OCI-LY1 (cell line): ENCODE results near the gene APBA1.

Source experiments
- H2AFZ ChIP-seq: fragments of 200-600 bp; sonication (generic), shearing (Covaris generic); 2 replicates; pipeline ENCODE4 v1.6.0; 2014; ENCODE audit warnings: antibody characterized with exemption, mild to moderate bottlenecking, low read length
- H3F3A ChIP-seq: fragments of 200-600 bp; sonication (generic), shearing (Covaris generic); 2 replicates; pipeline ENCODE4 v1.6.0; 2014; ENCODE audit warnings: mild to moderate bottlenecking, antibody characterized with exemption, low read length, moderate library complexity; ENCODE audit not compliant: insufficient read depth
- H3K27ac ChIP-seq: fragments of 200-600 bp; sonication (generic); 2 replicates; pipeline ENCODE4 v1.5.1; 2014; ENCODE audit warnings: low read length, mixed run types, mild to moderate bottlenecking, low read depth; ENCODE audit not compliant: poor library complexity, severe bottlenecking
- H3K27me3 ChIP-seq: fragments of 200-600 bp; sonication (generic); 2 replicates; pipeline ENCODE4 v1.6.0; 2014; ENCODE audit warnings: antibody characterized with exemption, mild to moderate bottlenecking, low read length, moderate library complexity; ENCODE audit not compliant: insufficient read depth
- H3K36me3 ChIP-seq: fragments of 200-600 bp; sonication (generic); 2 replicates; pipeline ENCODE4 v1.6.1; 2014; ENCODE audit warnings: mild to moderate bottlenecking, antibody characterized with exemption, low read length, moderate library complexity, mixed read lengths; ENCODE audit not compliant: insufficient read depth
- H3K4me1 ChIP-seq: fragments of 200-600 bp; sonication (generic); 2 replicates; pipeline ENCODE4 v1.5.1; 2014; ENCODE audit warnings: mild to moderate bottlenecking, low read length, moderate library complexity; ENCODE audit not compliant: insufficient read depth, severe bottlenecking
- H3K4me2 ChIP-seq: fragments of 200-600 bp; sonication (generic), shearing (Covaris generic); 2 replicates; pipeline ENCODE4 v1.6.1; 2014; ENCODE audit warnings: low read length
- H3K4me3 ChIP-seq: fragments of 200-600 bp; sonication (generic); 2 replicates; pipeline ENCODE4 v1.5.1; 2014; ENCODE audit warnings: low read length, low read depth, mild to moderate bottlenecking, mixed read lengths; ENCODE audit not compliant: poor library complexity, severe bottlenecking
- H3K79me2 ChIP-seq: fragments of 200-600 bp; shearing (Covaris generic); 2 replicates; pipeline ENCODE4 v1.6.1; 2016; ENCODE audit warnings: mixed run types, low read length, mixed read lengths; ENCODE audit not compliant: insufficient read depth
- H3K9ac ChIP-seq: fragments of 200-600 bp; sonication (generic), shearing (Covaris generic); 2 replicates; pipeline ENCODE4 v1.6.1; 2014; ENCODE audit warnings: mild to moderate bottlenecking, low read length, mixed read lengths
- H3K9me2 ChIP-seq: fragments of 200-600 bp; sonication (generic), shearing (Covaris generic); 2 replicates; pipeline ENCODE4 v1.6.1; 2014; ENCODE audit warnings: low read depth, mild to moderate bottlenecking, low read length, mixed read lengths
- H3K9me3 ChIP-seq: fragments of 200-600 bp; shearing (Covaris generic); 2 replicates; pipeline ENCODE4 v1.6.1; 2014; ENCODE audit warnings: low read length, mixed read lengths
- H4K20me1 ChIP-seq: fragments of 200-600 bp; sonication (generic), shearing (Covaris generic); 2 replicates; pipeline ENCODE4 v1.6.0; 2016; ENCODE audit warnings: mild to moderate bottlenecking, low read length; ENCODE audit not compliant: insufficient read depth
- CTCF ChIP-seq: fragments of 200-600 bp; sonication (generic), shearing (Covaris generic); IDR thresholded peaks from 2 replicates; pipeline ENCODE4 v1.5.1; 2017; ENCODE audit warnings: mild to moderate bottlenecking, antibody characterized with exemption, low read length, moderate library complexity, mixed read lengths
- EZH2 ChIP-seq: fragments of 200-600 bp; sonication (generic), shearing (Covaris generic); IDR thresholded peaks from 2 replicates; pipeline ENCODE4 v1.8.0; 2017; ENCODE audit warnings: borderline replicate concordance, mixed run types, mild to moderate bottlenecking, antibody characterized with exemption, low read length, moderate library complexity, mixed read lengths

APBA1 gene

DNA sequence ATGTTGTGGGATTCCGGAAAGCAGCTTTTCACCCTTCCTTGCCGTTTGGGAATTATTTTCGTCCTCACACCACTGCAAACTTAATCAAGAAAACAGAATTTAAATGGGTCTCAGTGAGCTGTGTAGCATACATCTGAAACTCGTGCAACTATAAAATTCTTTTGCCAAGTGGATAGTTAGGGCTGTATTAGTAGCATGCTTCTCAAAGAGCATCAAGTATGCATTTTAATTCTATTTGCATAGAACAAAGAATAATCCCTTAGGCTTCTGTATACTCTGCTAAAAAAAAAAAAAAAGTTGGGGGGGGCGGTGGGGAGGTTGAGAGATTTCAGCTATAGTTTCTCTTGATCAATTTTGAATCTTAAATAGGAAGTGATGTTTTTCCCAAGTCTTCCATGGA is 11.8 kb upstream of the APBA1 start:
- no peaks in the 10 kb centered on the region for H3K4me1 ChIP-seq
- no peaks in the 10 kb centered on the region for H3F3A ChIP-seq
- TF ChIP-seq CTCF, result no peak
- TF ChIP-seq EZH2, result no peak
- no peaks in the 10 kb centered on the region for H3K36me3 ChIP-seq
- H3K4me2 ChIP-seq, result no peak overlapping the region
- no peaks in the 10 kb centered on the region for H3K27me3 ChIP-seq
- no peaks in the 10 kb centered on the region for H4K20me1 ChIP-seq
- H3K4me3 ChIP-seq, result no peak overlapping the region
- H2AFZ ChIP-seq, result no peak overlapping the region
- H3K27ac ChIP-seq, result no peak overlapping the region
- no peaks in the 10 kb centered on the region for H3K9me2 ChIP-seq
- no peak overlapping the region for H3K9ac ChIP-seq
- no peaks in the 10 kb centered on the region for H3K9me3 ChIP-seq
- no peaks in the 10 kb centered on the region for H3K79me2 ChIP-seq

DNA sequence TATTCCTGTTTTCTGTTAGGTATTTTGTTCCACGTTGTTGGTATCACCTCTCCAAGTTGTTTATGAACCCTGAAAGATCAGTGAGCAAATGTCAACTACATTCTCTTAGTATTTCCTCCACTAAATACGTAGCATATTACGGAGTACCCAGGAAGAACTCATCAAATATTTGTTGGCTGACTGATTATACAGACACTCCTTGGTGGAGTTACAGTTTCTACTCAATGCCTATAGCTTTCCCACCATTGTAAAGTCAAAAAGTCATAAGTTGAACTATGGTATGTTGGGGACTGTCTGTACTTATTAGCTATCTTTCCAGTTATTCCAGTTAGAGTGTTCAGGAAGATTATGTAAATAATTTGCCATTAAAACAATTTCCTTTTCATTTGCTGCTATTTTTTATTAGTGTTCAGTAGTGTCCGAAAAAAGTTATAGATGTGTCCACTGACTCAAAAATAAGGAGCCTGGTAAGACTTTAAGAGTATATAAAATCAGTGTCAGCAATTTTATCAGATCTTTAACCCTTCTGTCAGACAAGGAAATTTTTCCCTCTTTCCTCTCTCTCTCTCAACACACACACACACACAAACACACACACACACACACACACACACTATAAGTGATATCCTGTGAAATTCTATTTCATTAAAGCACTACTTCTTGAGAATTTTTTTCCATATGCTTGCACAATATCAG is 6.8 kb upstream of the APBA1 start:
- H3K36me3 ChIP-seq, result no peaks in the 10 kb centered on the region
- no peaks in the 10 kb centered on the region for H4K20me1 ChIP-seq
- no peak overlapping the region for H3K9ac ChIP-seq
- no peaks in the 10 kb centered on the region for H3F3A ChIP-seq
- H3K27me3 ChIP-seq, result no peaks in the 10 kb centered on the region
- no peaks in the 10 kb centered on the region for H3K79me2 ChIP-seq
- H3K9me3 ChIP-seq, result no peaks in the 10 kb centered on the region
- H3K4me3 ChIP-seq, result no peak overlapping the region
- no peak overlapping the region for H2AFZ ChIP-seq
- H3K9me2 ChIP-seq, result no peaks in the 10 kb centered on the region
- H3K4me1 ChIP-seq, result no peaks in the 10 kb centered on the region
- no peak overlapping the region for H3K27ac ChIP-seq
- TF ChIP-seq CTCF (no peak), EZH2 (no peak)
- H3K4me2 ChIP-seq, result no peak overlapping the region

DNA sequence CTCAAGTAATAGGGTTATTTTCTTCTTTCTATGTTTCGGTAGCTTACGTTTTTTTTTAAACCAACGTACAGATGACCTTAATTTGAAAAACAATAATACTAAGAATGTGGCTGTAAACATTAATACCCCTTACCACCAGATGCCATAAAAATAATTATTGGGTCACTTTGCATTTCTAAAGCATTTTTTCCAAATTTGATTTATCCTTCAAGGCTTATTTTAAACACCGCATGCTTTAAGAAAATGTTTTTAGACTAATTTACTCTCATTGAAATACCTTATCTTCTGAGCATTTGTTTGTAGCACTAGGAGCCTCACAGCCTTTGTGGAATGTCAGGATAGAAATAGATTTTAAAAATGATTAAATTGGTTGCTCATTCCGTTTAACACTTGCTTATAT is 5.8 kb upstream of the APBA1 start:
- no peak overlapping the region for H2AFZ ChIP-seq
- no peaks in the 10 kb centered on the region for H3K27me3 ChIP-seq
- H3K4me2 ChIP-seq, result no peak overlapping the region
- no peak overlapping the region for H3K4me3 ChIP-seq
- no peaks in the 10 kb centered on the region for H3K9me3 ChIP-seq
- no peaks in the 10 kb centered on the region for H3K79me2 ChIP-seq
- no peaks in the 10 kb centered on the region for H3K36me3 ChIP-seq
- no peak for TF ChIP-seq EZH2
- no peak for TF ChIP-seq CTCF
- H3K9ac ChIP-seq, result no peak overlapping the region
- H4K20me1 ChIP-seq, result no peaks in the 10 kb centered on the region
- no peaks in the 10 kb centered on the region for H3K9me2 ChIP-seq
- no peaks in the 10 kb centered on the region for H3F3A ChIP-seq
- H3K4me1 ChIP-seq, result peaks cover 2% of the 10 kb centered on the region
- no peak overlapping the region for H3K27ac ChIP-seq
